Hepatic stellate cell (primary cell): Measurements from ENCODE around the gene SIPA1L3.

Source experiments
- DNase-seq: peaks from one replicate; pipeline ENCODE4 v3.0.0; 2011; ENCODE audit warnings: low spot score

SIPA1L3 gene

GRCh38 chr19:37948362-37948761 is 41.4 kb downstream of the SIPA1L3 start:
- no peak for DNase-seq

- no peak for DNase-seq
These were observed 43.6 kb downstream of the SIPA1L3 start for GRCh38 chr19:37950471-37951175.

- no peak for DNase-seq
These were observed 44.8 kb downstream of the SIPA1L3 start for GRCh38 chr19:37951816-37952210.

- DNase-seq: no peak
These were observed 46.3 kb downstream of the SIPA1L3 start for GRCh38 chr19:37953171-37953917.

GRCh38 chr19:37953918-37954303 is 46.9 kb downstream of the SIPA1L3 start:
- DNase-seq: no peak

GRCh38 chr19:37954421-37954874 is 47.4 kb downstream of the SIPA1L3 start:
- no peak for DNase-seq

- no peak for DNase-seq
These were observed 49.0 kb downstream of the SIPA1L3 start for GRCh38 chr19:37955986-37956385.

- no peak for DNase-seq
These were observed 50.2 kb downstream of the SIPA1L3 start for GRCh38 chr19:37957176-37957575.

- DNase-seq: no peak
These were observed 52.7 kb downstream of the SIPA1L3 start for GRCh38 chr19:37959665-37960114.

GRCh38 chr19:37961198-37961597 is 54.2 kb downstream of the SIPA1L3 start:
- DNase-seq: no peak

GRCh38 chr19:37963190-37963936 is 56.4 kb downstream of the SIPA1L3 start:
- DNase-seq: no peak

- DNase-seq: no peak
These were observed 57.1 kb downstream of the SIPA1L3 start for GRCh38 chr19:37964109-37964508.

- no peak for DNase-seq
These were observed 59.2 kb downstream of the SIPA1L3 start for GRCh38 chr19:37966211-37966661.

- no peak for DNase-seq
These were observed 59.7 kb downstream of the SIPA1L3 start for GRCh38 chr19:37966662-37967231.

- no peak for DNase-seq
These were observed 62.7 kb downstream of the SIPA1L3 start for GRCh38 chr19:37969695-37970094.

GRCh38 chr19:37970699-37971098 is 63.7 kb downstream of the SIPA1L3 start:
- no peak for DNase-seq

GRCh38 chr19:37972803-37973202 is 65.8 kb downstream of the SIPA1L3 start:
- no peak for DNase-seq

- DNase-seq: no peak
These were observed 66.7 kb downstream of the SIPA1L3 start for GRCh38 chr19:37973666-37974065.

GRCh38 chr19:37975071-37975470 is 68.1 kb downstream of the SIPA1L3 start:
- DNase-seq: no peak

- no peak for DNase-seq
These were observed 68.8 kb downstream of the SIPA1L3 start for GRCh38 chr19:37975596-37976515.

- no peak for DNase-seq
These were observed 70.4 kb downstream of the SIPA1L3 start for GRCh38 chr19:37977391-37977790.
